ENCODE measurements around the gene ATAD3A. TPM values are rescaled to one million over a fixed set of nuclear protein-coding genes. Genes with fewer than 3 reads are reported as not detected.

The ATAD3A gene
- total RNA-seq, 1 experiment from 2014 or later: 55.8 TPM

DNA sequence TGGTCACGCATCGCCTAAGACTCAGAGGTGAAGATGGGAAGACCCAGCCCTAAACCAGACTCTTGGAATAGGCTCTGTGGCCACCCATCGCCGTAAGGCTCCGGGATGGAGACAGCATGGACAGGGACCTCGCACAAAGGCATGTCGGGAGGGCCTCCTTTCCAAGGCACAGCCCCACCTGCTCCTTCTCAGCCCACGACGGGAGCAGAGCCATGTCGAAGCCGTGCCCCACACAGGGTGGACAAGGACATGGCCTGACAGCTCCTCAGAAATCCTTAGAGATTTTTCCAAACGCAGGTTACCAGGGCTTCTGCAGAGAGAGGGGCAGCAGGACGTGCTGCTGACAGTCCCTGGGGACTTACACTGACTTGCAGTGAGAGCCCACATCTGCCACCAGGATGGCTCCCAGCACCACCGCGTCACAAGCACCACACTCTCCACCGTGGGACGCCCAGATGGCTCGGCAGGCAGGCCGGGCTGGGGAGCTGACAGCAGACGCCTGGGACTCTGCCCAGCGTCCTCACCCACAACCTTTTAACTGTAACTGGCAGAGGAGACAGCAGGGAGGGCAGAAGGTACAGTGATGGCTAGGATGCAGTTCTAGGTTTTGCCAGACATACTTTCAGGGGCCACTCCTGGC lies 50.7 kb downstream of the ATAD3A start:
- DNase-seq: no peak
- Histone ChIP-seq H3K56ac (ENCODE audit: insufficient read length, low read depth, low read length) (no peak overlapping the region), H3T11ph (ENCODE audit: low read length) (no peak overlapping the region), H3K4ac (ENCODE audit: low read depth, low read length) (no peak overlapping the region), H3K4me2 (ENCODE audit: insufficient read depth, insufficient read length, low read length) (no peak overlapping the region), H2AK5ac (ENCODE audit: insufficient read length, low read length) (no peak overlapping the region), H4K91ac (ENCODE audit: insufficient read length, low read depth, low read length) (no peak overlapping the region), H3K14ac (ENCODE audit: insufficient read depth, low read length) (no peak overlapping the region), H3K27me3 (ENCODE audit: insufficient read depth, low read length) (no peaks in the 10 kb centered on the region), H2BK120ac (ENCODE audit: low read depth, low read length, poor library complexity, severe bottlenecking) (no peak overlapping the region), H3K23ac (ENCODE audit: insufficient read length, low read depth, low read length) (no peak overlapping the region), H4K5ac (ENCODE audit: insufficient read length, low read depth, low read length) (no peak overlapping the region), H2BK15ac (ENCODE audit: low read depth, low read length) (no peak overlapping the region), H2BK20ac (ENCODE audit: low read depth, low read length, poor library complexity, severe bottlenecking) (no peak overlapping the region), H2BK12ac (ENCODE audit: insufficient read length, low read depth, low read length) (no peak overlapping the region), H2AFZ (ENCODE audit: low read length) (no peak overlapping the region), H4K20me1 (ENCODE audit: control insufficient read depth, insufficient read depth, insufficient read length) (no peaks in the 10 kb centered on the region), H3K4me1 (ENCODE audit: insufficient read depth, low read length) (no peaks in the 10 kb centered on the region), H3K9me3 (ENCODE audit: control insufficient read depth, low read depth, low read length) (no peaks in the 10 kb centered on the region), H3K18ac (ENCODE audit: insufficient read length, low read depth, low read length) (no peak overlapping the region), H4K8ac (replicated peaks; ENCODE audit: insufficient read length, low read depth, low read length) (no peak overlapping the region), H2BK5ac (ENCODE audit: insufficient read length, low read length) (no peak overlapping the region), H3K79me2 (ENCODE audit: insufficient read depth, low read length) (peaks cover 23% of the 10 kb centered on the region; the same call in 1 of the 2 replicates), H3K9ac (ENCODE audit: extremely low read depth, insufficient read length, low read length) (no peak overlapping the region), H3K23me2 (ENCODE audit: insufficient read length, low read depth, low read length, poor library complexity, severe bottlenecking) (no peaks in the 10 kb centered on the region), H3K27ac (ENCODE audit: insufficient read length, low read depth, low read length) (no peak overlapping the region), H3K79me1 (ENCODE audit: insufficient read depth, low read depth, low read length, poor library complexity, severe bottlenecking) (peaks cover 9% of the 10 kb centered on the region)
- Mint-ChIP-seq H3K27me3 (ENCODE audit: low read depth) (no peaks in the 10 kb centered on the region; the same call in 1 of the 2 replicates), H3K4me3 (no peak overlapping the region), H3K9me3 (no peaks in the 10 kb centered on the region), H3K27ac (no peak overlapping the region), H3K4me1 (peaks cover 8 to 9% of the 10 kb centered on the region in 2 experiments; a peak in 3 of 4 replicates), H3K36me3 (ENCODE audit: insufficient read depth in 1 of 3, low read depth in 3 of 3) (peaks cover 34 to 65% (median 49%) of the 10 kb centered on the region in 3 experiments)
- TF ChIP-seq, protein P1, sequence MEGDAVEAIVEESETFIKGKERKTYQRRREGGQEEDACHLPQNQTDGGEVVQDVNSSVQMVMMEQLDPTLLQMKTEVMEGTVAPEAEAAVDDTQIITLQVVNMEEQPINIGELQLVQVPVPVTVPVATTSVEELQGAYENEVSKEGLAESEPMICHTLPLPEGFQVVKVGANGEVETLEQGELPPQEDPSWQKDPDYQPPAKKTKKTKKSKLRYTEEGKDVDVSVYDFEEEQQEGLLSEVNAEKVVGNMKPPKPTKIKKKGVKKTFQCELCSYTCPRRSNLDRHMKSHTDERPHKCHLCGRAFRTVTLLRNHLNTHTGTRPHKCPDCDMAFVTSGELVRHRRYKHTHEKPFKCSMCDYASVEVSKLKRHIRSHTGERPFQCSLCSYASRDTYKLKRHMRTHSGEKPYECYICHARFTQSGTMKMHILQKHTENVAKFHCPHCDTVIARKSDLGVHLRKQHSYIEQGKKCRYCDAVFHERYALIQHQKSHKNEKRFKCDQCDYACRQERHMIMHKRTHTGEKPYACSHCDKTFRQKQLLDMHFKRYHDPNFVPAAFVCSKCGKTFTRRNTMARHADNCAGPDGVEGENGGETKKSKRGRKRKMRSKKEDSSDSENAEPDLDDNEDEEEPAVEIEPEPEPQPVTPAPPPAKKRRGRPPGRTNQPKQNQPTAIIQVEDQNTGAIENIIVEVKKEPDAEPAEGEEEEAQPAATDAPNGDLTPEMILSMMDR (conservative IDR thresholded peaks at IDR 0.05): no peak
- no CpG with 5 or more reads among the region's 21 CpGs for WGBS (ENCODE audit: extremely low coverage, insufficient read length, low lambda C conversion rate)
